H1 (cell line): ENCODE data around the gene TMEM163. TPM values are rescaled to one million over a fixed set of nuclear protein-coding genes. Genes with fewer than 3 reads are reported as not detected.

Source experiments
- CTCF ChIA-PET: fragments of 300-600 bp; sonication (Branson Sonifier 250); formaldehyde crosslinking; loops from one replicate; lab custom pipeline; 2021; ENCODE audit not compliant: partially characterized antibody; lab: Charles Lee
- POLR2A ChIA-PET: fragments of 300-600 bp; sonication (Branson Sonifier 250); formaldehyde crosslinking; loops from one replicate; lab custom pipeline; 2021; ENCODE audit warnings: inconsistent platforms; ENCODE audit not compliant: partially characterized antibody; lab: Charles Lee
- DNase-seq, 2 experiments: peaks; one replicate each; pipeline versions ENCODE4 v3.0.0 to v3.0.0-alpha.2; 2010 to 2022; ENCODE audit warnings: low spot score in 2 of 2, low read depth in 1 of 2, mixed read lengths in 1 of 2
- FAIRE-seq: peaks from 2 replicates; lab custom pipeline; 2011; peaks lifted over from hg19 to GRCh38; lab: Jason Lieb, UNC
- H2AFZ ChIP-seq: 2 replicates; pipeline ENCODE4 v1.8.1; 2012; ENCODE audit warnings: low read length, inconsistent platforms
- H2AK5ac ChIP-seq: 2 replicates; pipeline ENCODE4 v1.6.1; 2013; ENCODE audit warnings: low read depth, low read length
- H2BK120ac ChIP-seq: replicated peaks from 2 replicates; pipeline ENCODE3; 2013; ENCODE audit warnings: low read depth, low read length, inconsistent platforms
- H2BK12ac ChIP-seq: 2 replicates; pipeline ENCODE4 v1.6.1; 2013; ENCODE audit warnings: low read depth, low read length
- H2BK15ac ChIP-seq: 2 replicates; pipeline ENCODE4 v1.6.1; 2013; ENCODE audit warnings: low read length
- H2BK20ac ChIP-seq: 2 replicates; pipeline ENCODE4 v1.6.1; 2013; ENCODE audit warnings: low read length
- H2BK5ac ChIP-seq: 2 replicates; pipeline ENCODE4 v1.6.1; 2013; ENCODE audit warnings: low read depth, low read length
- H3K14ac ChIP-seq: 2 replicates; pipeline ENCODE4 v1.6.1; 2013; ENCODE audit warnings: inconsistent platforms; ENCODE audit not compliant: insufficient read length
- H3K18ac ChIP-seq: 2 replicates; pipeline ENCODE4 v1.6.1; 2013; ENCODE audit warnings: low read length; ENCODE audit errors: extremely low read depth
- H3K23ac ChIP-seq: 2 replicates; pipeline ENCODE4 v1.6.1; 2013; ENCODE audit warnings: inconsistent platforms; ENCODE audit not compliant: insufficient read length
- H3K23me2 ChIP-seq: 2 replicates; pipeline ENCODE4 v1.6.1; 2013; ENCODE audit warnings: low read depth, low read length
- H3K27ac ChIP-seq: 2 replicates; pipeline ENCODE4 v1.6.1; 2011; ENCODE audit warnings: low read depth, low read length, inconsistent platforms
- H3K27me3 ChIP-seq, 4 experiments: replicated peaks in 1 of 4; 1 replicate in 1 of 4; 2 replicates in 3 of 4; pipeline versions ENCODE4 v1.6.1 to v1.8.1; 2011 to 2013; ENCODE audit warnings: low read length in 3 of 4, mild to moderate bottlenecking in 3 of 4, inconsistent platforms in 2 of 4, mixed read lengths in 2 of 4, moderate library complexity in 1 of 4; ENCODE audit not compliant: control insufficient read depth in 3 of 4, insufficient read depth in 3 of 4; ENCODE audit errors: extremely low read depth in 1 of 4
- H3K36me3 ChIP-seq, 4 experiments: 2 replicates each; pipeline versions ENCODE4 v1.6.1 to v1.8.1; 2011 to 2013; ENCODE audit warnings: mild to moderate bottlenecking in 4 of 4, low read length in 3 of 4, moderate library complexity in 2 of 4, control low read depth in 1 of 4, inconsistent platforms in 1 of 4; ENCODE audit not compliant: insufficient read depth in 4 of 4, control insufficient read depth in 2 of 4
- H3K4ac ChIP-seq: replicated peaks from 2 replicates; pipeline ENCODE3; 2013; ENCODE audit warnings: low read length, low read depth, mixed read lengths, inconsistent platforms; ENCODE audit not compliant: insufficient read length
- H3K4me1 ChIP-seq, 4 experiments: replicated peaks in 1 of 4; 1 replicate in 1 of 4; 2 replicates in 3 of 4; pipeline versions ENCODE4 v1.6.1 to v1.8.1; 2011 to 2013; ENCODE audit warnings: low read length in 3 of 4, inconsistent platforms in 2 of 4, mixed read lengths in 1 of 4; ENCODE audit not compliant: insufficient read depth in 4 of 4, control insufficient read depth in 3 of 4
- H3K4me2 ChIP-seq, 2 experiments: 2 replicates each; pipeline versions ENCODE4 v1.6.1 to v1.8.1; 2011 to 2013; ENCODE audit warnings: low read depth in 2 of 2, low read length in 2 of 2, control low read depth in 1 of 2, inconsistent platforms in 1 of 2, mild to moderate bottlenecking in 1 of 2; ENCODE audit not compliant: insufficient read depth in 1 of 2
- H3K4me3 ChIP-seq, 4 experiments: fragments of 200-600, 300-600 bp in 1 of 4; sonication (generic), shearing (Covaris generic), sonication (Bioruptor Twin) in 1 of 4; 2 replicates each; pipeline versions ENCODE4 v1.5.1 to v1.8.1; 2011 to 2016; ENCODE audit warnings: low read length in 4 of 4, low read depth in 3 of 4, control low read depth in 2 of 4, inconsistent platforms in 2 of 4, mild to moderate bottlenecking in 2 of 4, mixed read lengths in 1 of 4, moderate library complexity in 1 of 4; ENCODE audit not compliant: insufficient read depth in 2 of 4; ENCODE audit errors: extremely low read depth in 1 of 4
- H3K56ac ChIP-seq: replicated peaks from 2 replicates; pipeline ENCODE3; 2013; ENCODE audit warnings: low read depth, mild to moderate bottlenecking, mixed read lengths, low read length, inconsistent platforms; ENCODE audit not compliant: insufficient read length
- H3K79me1 ChIP-seq: 2 replicates; pipeline ENCODE4 v1.6.1; 2013; ENCODE audit warnings: low read depth, low read length, control low read depth
- H3K79me2 ChIP-seq, 2 experiments: 2 replicates each; pipeline versions ENCODE4 v1.6.1 to v1.8.1; 2012 to 2013; ENCODE audit warnings: low read length in 2 of 2, mild to moderate bottlenecking in 2 of 2, inconsistent platforms in 1 of 2; ENCODE audit not compliant: insufficient read depth in 2 of 2, control insufficient read depth in 1 of 2
- H3K9ac ChIP-seq, 4 experiments: replicated peaks in 1 of 4; 1 replicate in 1 of 4; 2 replicates in 3 of 4; pipeline versions ENCODE4 v1.6.1 to v1.8.1; 2011 to 2013; ENCODE audit warnings: low read depth in 3 of 4, low read length in 3 of 4, control low read depth in 2 of 4, mild to moderate bottlenecking in 2 of 4, moderate library complexity in 2 of 4, inconsistent platforms in 1 of 4; ENCODE audit errors: extremely low read depth in 1 of 4
- H3K9me3 ChIP-seq, 2 experiments: 2 replicates each; pipeline versions ENCODE4 v1.6.1 to v1.8.1; 2012 to 2013; ENCODE audit warnings: mild to moderate bottlenecking in 2 of 2, moderate library complexity in 2 of 2, control low read depth in 1 of 2, inconsistent platforms in 1 of 2, low read depth in 1 of 2, low read length in 1 of 2, mixed read lengths in 1 of 2; ENCODE audit not compliant: insufficient read depth in 2 of 2
- H4K20me1 ChIP-seq, 2 experiments: replicated peaks in 1 of 2; 2 replicates each; pipeline versions ENCODE3 to v1.8.1; 2011 to 2013; ENCODE audit warnings: inconsistent platforms in 2 of 2, low read length in 2 of 2, mild to moderate bottlenecking in 1 of 2; ENCODE audit not compliant: insufficient read depth in 2 of 2, control insufficient read depth in 1 of 2
- H4K5ac ChIP-seq: 2 replicates; pipeline ENCODE4 v1.6.1; 2013; ENCODE audit warnings: low read length, low read depth, mixed read lengths, inconsistent platforms; ENCODE audit not compliant: insufficient read length
- H4K8ac ChIP-seq: 2 replicates; pipeline ENCODE4 v1.8.0; 2013; ENCODE audit warnings: mild to moderate bottlenecking, moderate library complexity, low read length, inconsistent platforms; ENCODE audit not compliant: insufficient read depth; ENCODE audit errors: extremely low read depth
- H4K91ac ChIP-seq: replicated peaks from 2 replicates; pipeline ENCODE3; 2013; ENCODE audit warnings: low read length, mixed read lengths, inconsistent platforms; ENCODE audit not compliant: insufficient read length
- CREB1 ChIP-seq: IDR thresholded peaks from 2 replicates; pipeline ENCODE4 v1.6.1; 2012; ENCODE audit warnings: inconsistent platforms
- WGBS, 2 experiments: shearing (Covaris generic) in 1 of 2; methylation state at CpG; one replicate each; pipeline versions ENCODE4 v1.1.6 to v1.1.7; 2013 to 2015; ENCODE audit warnings: low lambda C conversion rate in 2 of 2, mixed read lengths in 2 of 2, inconsistent platforms in 1 of 2, low coverage in 1 of 2, missing lambda C conversion rate in 1 of 2; ENCODE audit not compliant: insufficient replicate concordance in 2 of 2, insufficient coverage in 1 of 2, insufficient read length in 1 of 2; ENCODE audit errors: extremely low coverage in 1 of 2, missing lambda C conversion rate in 1 of 2; 5-methylcytosine and 5-hydroxymethylcytosine counted together
- polyA plus RNA-seq, 7 experiments: library from polyadenylated mRNA; depleted of rRNA in 3 of 7; stranded (reverse) in 5 of 7; unstranded in 2 of 7; fragments of >200 nt in 5 of 7; fragments of 200-250 nt in 2 of 7; gene quantifications; 1 replicate in 5 of 7; 2 replicates in 1 of 7; 4 replicates in 1 of 7; pipeline versions ENCODE4 v1.2.1 to v1.2.3, GENCODE V29; 2011 to 2013; ENCODE audit warnings: missing spikeins in 2 of 7, mixed read lengths in 2 of 7
- total RNA-seq: library from RNA; stranded (reverse); fragmentation: NEBNext Ultra II Directional; extraction: Animal tissue kit (Norgen Biotek cat#: 25700); gene quantifications from 2 replicates; pipeline ENCODE4 v1.2.1, GENCODE V29; 2021

Gene TMEM163
- total and polyA plus RNA-seq, 2 of the 8 experiments (the other 6 are each of a cell fraction or from before 2014, with no cell fraction given): 2.8 to 3.2 TPM

GRCh38 chr2:134417968-134418582 is 300.7 kb downstream of the TMEM163 start:
- POLR2A ChIA-PET: no interaction called here
- H3K79me2 ChIP-seq: no peaks in the 10 kb centered on the region
- no peak overlapping the region for H3K18ac ChIP-seq
- no peak overlapping the region for H2BK20ac ChIP-seq
- 93% methylated on average over 5 of the region's 5 CpGs; no CpG with 5 or more reads in 1 of the 2 experiments for WGBS, 2 experiments
- H2BK5ac ChIP-seq: no peak overlapping the region
- no peak overlapping the region for H2BK120ac ChIP-seq
- no peak overlapping the region for H4K91ac ChIP-seq
- no peak overlapping the region for H3K4ac ChIP-seq
- no peaks in the 10 kb centered on the region for H3K27me3 ChIP-seq
- no peaks in the 10 kb centered on the region for H3K23me2 ChIP-seq
- FAIRE-seq (no peak), DNase-seq (no peak)
- H3K4me3 ChIP-seq: no peak overlapping the region
- H3K14ac ChIP-seq: no peak overlapping the region
- H3K36me3 ChIP-seq: peaks cover 0 to 3% (median 1%) of the 10 kb centered on the region in 4 experiments; a peak in 2 of 8 replicates
- no peak overlapping the region for H3K56ac ChIP-seq
- no peaks in the 10 kb centered on the region for H3K79me1 ChIP-seq
- no peak overlapping the region for H2BK12ac ChIP-seq
- no peak overlapping the region for H2AFZ ChIP-seq
- peaks cover 0 to under 1% of the 10 kb centered on the region in 2 experiments for H4K20me1 ChIP-seq
- no peak overlapping the region for H4K5ac ChIP-seq
- no peak overlapping the region for H2AK5ac ChIP-seq
- 0 out of 7 replicates have a peak, but pooled peaks cover 0 to 3% (median 0%) of the 10 kb centered on the region in 4 experiments for H3K4me1 ChIP-seq
- no peak overlapping the region for H3K4me2 ChIP-seq
- no peak overlapping the region for H4K8ac ChIP-seq
- no peaks in the 10 kb centered on the region for H3K9me3 ChIP-seq
- CTCF ChIA-PET: interaction anchor here (0.7 to 2.1 kb wide), 9 partner anchors 9 to 301 kb away, joined by 3 to 13 read pairs (median 4); no protein-coding TSS in a partner anchor
- TF ChIP-seq CREB1: no peak
- H3K27ac ChIP-seq: no peak overlapping the region
- H3K23ac ChIP-seq: no peak overlapping the region
- no peak overlapping the region for H2BK15ac ChIP-seq
- no peak overlapping the region for H3K9ac ChIP-seq
